KMS-11 (cell line): ENCODE data around the gene BMPR2.

Source experiments
- H2AFZ ChIP-seq: fragments of 200-600 bp; sonication (generic); 2 replicates; pipeline ENCODE4 v1.6.1; 2016; ENCODE audit warnings: antibody characterized with exemption, mixed run types, low read depth
- H3K27ac ChIP-seq: fragments of 200-600 bp; sonication (generic); 2 replicates; pipeline ENCODE4 v1.6.1; 2016; ENCODE audit warnings: mild to moderate bottlenecking, mixed run types
- H3K27me3 ChIP-seq: fragments of 200-600 bp; sonication (generic); 2 replicates; pipeline ENCODE4 v1.6.1; 2017; ENCODE audit warnings: mild to moderate bottlenecking, low read depth, mixed run types, moderate library complexity; ENCODE audit not compliant: insufficient read depth
- H3K36me3 ChIP-seq: fragments of 200-600 bp; sonication (generic); 2 replicates; pipeline ENCODE4 v1.6.1; 2017; ENCODE audit warnings: mild to moderate bottlenecking, mixed run types; ENCODE audit not compliant: insufficient read depth
- H3K4me1 ChIP-seq: fragments of 200-600 bp; sonication (generic); 2 replicates; pipeline ENCODE4 v1.6.1; 2016; ENCODE audit warnings: mild to moderate bottlenecking, low read depth, mixed run types; ENCODE audit not compliant: poor library complexity, severe bottlenecking
- H3K4me2 ChIP-seq: fragments of 200-600 bp; sonication (generic); 2 replicates; pipeline ENCODE4 v1.7.0; 2016; ENCODE audit warnings: mild to moderate bottlenecking, mixed run types
- H3K4me3 ChIP-seq: fragments of 200-600 bp; sonication (generic); IDR thresholded peaks from 2 replicates; pipeline ENCODE4 v1.6.1; 2017; ENCODE audit warnings: low read depth, low read length, mixed read lengths; ENCODE audit not compliant: insufficient read depth
- H3K79me2 ChIP-seq: fragments of 200-600 bp; sonication (generic); 2 replicates; pipeline ENCODE4 v1.6.1; 2016; ENCODE audit warnings: low read depth, mixed run types; ENCODE audit not compliant: insufficient read depth
- H3K9ac ChIP-seq: fragments of 200-600 bp; sonication (generic); 2 replicates; pipeline ENCODE4 v1.6.1; 2016; ENCODE audit warnings: mild to moderate bottlenecking, mixed run types
- H4K20me1 ChIP-seq: fragments of 200-600 bp; sonication (generic); 2 replicates; pipeline ENCODE4 v1.6.1; 2016; ENCODE audit warnings: mild to moderate bottlenecking, mixed run types; ENCODE audit not compliant: insufficient read depth
- TF ChIP-seq, protein P1 (sequence below): fragments of 200-600 bp; sonication (generic); conservative IDR thresholded peaks from 2 replicates; pipeline ENCODE4 v1.6.1; 2017; ENCODE audit warnings: low read depth, mild to moderate bottlenecking, antibody characterized with exemption, low read length, moderate library complexity, mixed read lengths

The BMPR2 gene

DNA sequence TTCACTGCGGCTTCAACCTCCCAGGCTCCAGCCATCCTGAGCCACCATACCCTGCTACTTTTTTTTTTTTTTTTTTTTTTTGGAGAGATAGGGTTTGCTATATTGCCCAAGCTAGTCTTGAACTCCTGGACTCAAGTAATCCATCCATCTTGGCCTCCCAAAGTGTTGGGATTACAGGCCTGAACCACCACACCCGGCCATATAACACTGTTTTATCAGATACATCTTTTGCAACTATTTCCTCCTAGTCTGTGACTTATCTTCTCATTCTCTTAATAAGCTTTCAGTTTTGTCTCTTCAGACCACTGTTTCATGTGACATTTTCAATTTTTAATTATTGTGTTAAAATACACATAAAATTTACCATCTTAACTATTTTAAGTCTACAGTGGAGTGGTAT is 223.0 kb downstream of the BMPR2 start:
- TF ChIP-seq, protein P1, sequence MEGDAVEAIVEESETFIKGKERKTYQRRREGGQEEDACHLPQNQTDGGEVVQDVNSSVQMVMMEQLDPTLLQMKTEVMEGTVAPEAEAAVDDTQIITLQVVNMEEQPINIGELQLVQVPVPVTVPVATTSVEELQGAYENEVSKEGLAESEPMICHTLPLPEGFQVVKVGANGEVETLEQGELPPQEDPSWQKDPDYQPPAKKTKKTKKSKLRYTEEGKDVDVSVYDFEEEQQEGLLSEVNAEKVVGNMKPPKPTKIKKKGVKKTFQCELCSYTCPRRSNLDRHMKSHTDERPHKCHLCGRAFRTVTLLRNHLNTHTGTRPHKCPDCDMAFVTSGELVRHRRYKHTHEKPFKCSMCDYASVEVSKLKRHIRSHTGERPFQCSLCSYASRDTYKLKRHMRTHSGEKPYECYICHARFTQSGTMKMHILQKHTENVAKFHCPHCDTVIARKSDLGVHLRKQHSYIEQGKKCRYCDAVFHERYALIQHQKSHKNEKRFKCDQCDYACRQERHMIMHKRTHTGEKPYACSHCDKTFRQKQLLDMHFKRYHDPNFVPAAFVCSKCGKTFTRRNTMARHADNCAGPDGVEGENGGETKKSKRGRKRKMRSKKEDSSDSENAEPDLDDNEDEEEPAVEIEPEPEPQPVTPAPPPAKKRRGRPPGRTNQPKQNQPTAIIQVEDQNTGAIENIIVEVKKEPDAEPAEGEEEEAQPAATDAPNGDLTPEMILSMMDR = no peak
- no peak overlapping the region for H3K9ac ChIP-seq

DNA sequence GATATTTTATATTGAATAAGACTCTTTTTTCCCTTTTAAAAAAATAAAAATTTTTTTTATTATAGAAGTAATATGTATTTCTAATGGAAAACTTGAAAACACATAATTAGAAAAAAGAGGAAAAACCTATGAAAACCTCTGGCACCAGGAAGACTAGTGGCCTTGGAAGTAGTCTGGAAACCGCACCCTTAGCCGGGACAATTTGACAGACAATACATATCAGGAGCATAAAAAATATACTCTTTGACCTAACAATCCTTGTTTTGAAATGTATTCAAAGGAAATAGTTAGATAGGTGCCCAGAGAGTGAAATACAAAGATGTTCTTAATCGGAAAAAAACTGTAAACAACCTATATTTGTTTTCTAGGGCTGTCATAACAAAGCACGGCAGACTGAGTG is 223.8 kb downstream of the BMPR2 start:
- H4K20me1 ChIP-seq = no peaks in the 10 kb centered on the region
- H2AFZ ChIP-seq = no peak overlapping the region

More for the DNA sequence above, 223.0 kb downstream of the BMPR2 start:
- Histone ChIP-seq H3K4me3 (no peak overlapping the region), H3K79me2 (no peaks in the 10 kb centered on the region), H3K27ac (no peak overlapping the region), H3K4me2 (no peak overlapping the region), H2AFZ (no peak overlapping the region), H3K4me1 (no peaks in the 10 kb centered on the region), H4K20me1 (no peaks in the 10 kb centered on the region), H3K27me3 (no peaks in the 10 kb centered on the region), H3K36me3 (no peaks in the 10 kb centered on the region)

DNA sequence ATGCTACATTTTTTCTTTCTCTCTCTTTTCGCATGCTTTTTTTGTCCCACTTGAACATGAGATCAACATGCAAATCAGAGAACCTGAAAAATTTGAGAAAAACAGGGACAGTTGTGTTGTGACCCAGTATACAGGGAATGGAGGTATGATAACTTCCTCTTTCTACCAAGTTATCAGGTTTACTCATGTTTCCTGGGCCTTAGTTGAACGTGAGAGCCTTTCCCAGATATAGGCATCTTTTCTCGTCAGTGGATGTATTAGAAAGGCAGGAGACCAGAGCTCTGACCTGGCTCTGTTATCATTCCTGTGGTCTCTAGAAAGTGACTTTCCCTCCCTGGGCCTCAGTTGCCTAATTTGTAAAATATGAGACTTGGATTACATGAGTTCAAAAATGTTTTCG is 228.6 kb downstream of the BMPR2 start:
- Histone ChIP-seq H4K20me1 (no peaks in the 10 kb centered on the region), H3K9ac (no peak overlapping the region), H3K27ac (no peak overlapping the region), H3K4me3 (no peak overlapping the region), H3K4me2 (no peak overlapping the region), H2AFZ (no peak overlapping the region), H3K27me3 (no peaks in the 10 kb centered on the region), H3K79me2 (no peaks in the 10 kb centered on the region), H3K4me1 (no peaks in the 10 kb centered on the region), H3K36me3 (no peaks in the 10 kb centered on the region)
- TF ChIP-seq, protein P1 = no peak

More for the DNA sequence above, 223.8 kb downstream of the BMPR2 start:
- Histone ChIP-seq H3K9ac (no peak overlapping the region), H3K79me2 (no peaks in the 10 kb centered on the region), H3K27me3 (no peaks in the 10 kb centered on the region), H3K36me3 (no peaks in the 10 kb centered on the region), H3K4me3 (no peak overlapping the region), H3K27ac (no peak overlapping the region), H3K4me2 (no peak overlapping the region), H3K4me1 (no peaks in the 10 kb centered on the region)
- TF ChIP-seq, protein P1 = no peak

DNA sequence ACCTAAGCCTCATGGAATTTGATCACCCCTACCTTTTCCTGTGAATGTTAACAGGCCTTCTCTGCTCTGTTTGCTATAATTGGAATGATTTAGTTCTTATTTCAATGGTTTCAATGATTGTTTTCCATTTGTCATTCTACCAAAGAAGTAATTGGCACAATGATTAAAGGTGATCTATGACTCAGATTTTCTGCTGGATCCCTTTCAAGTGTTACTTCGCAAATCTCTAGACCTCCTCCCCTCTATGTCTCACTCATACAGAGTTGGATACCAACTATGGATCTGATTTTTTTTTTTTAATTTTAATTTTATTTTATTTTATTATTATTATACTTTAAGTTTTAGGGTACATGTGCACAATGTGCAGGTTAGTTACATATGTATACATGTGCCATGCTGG is 229.0 kb downstream of the BMPR2 start:
- Histone ChIP-seq H4K20me1 (no peaks in the 10 kb centered on the region), H3K9ac (no peak overlapping the region), H3K4me3 (no peak overlapping the region), H3K4me2 (no peak overlapping the region), H3K79me2 (no peaks in the 10 kb centered on the region), H3K4me1 (no peaks in the 10 kb centered on the region), H3K27ac (no peak overlapping the region), H3K36me3 (no peaks in the 10 kb centered on the region), H3K27me3 (no peaks in the 10 kb centered on the region), H2AFZ (no peak overlapping the region)
- TF ChIP-seq, protein P1 = no peak
